ENCODE measurements around the gene S100A11. TPM values are rescaled to one million over a fixed set of nuclear protein-coding genes. Genes with fewer than 3 reads are reported as not detected.

S100A11 gene
- total RNA-seq, 1 donor from 2014 or later, result 22.9 TPM

GRCh38 chr1:151985768-151986167 is 51.0 kb downstream of the S100A11 start:
- DNase-seq (ENCODE audit: low read depth, low spot score), result no peak

DNA sequence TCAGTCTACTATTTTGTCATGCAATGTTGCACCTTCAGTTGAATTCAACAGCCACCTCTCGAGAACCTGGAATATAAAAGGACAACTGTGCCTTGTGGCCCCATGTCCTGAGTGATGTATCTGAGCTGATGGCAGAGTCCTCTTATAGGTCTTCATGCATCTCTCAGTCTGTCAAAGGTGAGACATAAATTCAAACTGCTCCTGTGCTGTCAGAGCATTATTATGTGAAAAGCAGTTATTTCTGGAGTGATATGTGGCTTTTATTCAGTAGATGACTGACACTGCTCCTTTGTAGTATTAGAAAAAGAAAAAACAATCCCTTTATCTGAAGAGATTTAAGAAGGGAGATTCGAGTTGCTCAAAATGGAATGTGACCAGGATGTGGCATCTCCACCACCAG is 51.5 kb downstream of the S100A11 start:
- no peak for DNase-seq (ENCODE audit: low read depth, low spot score)

DNA sequence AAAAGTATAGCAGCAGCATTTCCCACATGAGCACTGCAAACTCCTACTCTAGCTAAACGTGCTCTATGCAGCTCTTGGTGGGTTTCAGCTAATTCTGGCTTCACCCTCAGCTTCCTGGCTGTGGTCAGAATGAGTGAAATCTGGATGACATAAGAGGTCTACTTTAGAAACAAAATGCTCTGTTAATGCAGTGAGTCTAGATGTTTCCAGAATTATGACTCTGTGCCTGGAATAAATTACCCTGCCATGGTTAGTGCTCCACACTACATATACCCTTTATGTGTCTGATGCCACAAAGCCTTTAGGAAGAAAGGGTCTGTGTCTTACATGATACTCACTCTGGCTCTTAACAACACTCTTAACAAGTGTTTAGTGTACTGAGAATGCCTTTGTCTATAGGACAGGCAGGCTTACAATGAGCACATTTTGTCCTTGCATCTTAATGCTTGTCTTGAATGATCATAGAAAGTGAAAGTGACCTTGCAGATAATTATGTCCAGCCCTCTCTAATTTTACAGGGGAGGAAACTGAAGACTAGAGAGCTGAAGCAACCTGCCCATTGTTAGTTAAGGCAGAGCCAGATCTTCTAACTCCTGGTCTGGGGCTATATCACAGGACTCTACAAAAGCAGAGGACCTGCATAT is 52.4 kb downstream of the S100A11 start:
- DNase-seq (ENCODE audit: low read depth, low spot score), result no peak

Other genes starting within 250 kb of the S100A11 start
- gene TDRKH, start 246.5 kb downstream of the S100A11 start, total RNA-seq, result 8.2 and 11.8 TPM in 2 replicates
- gene LINGO4, start 231.6 kb downstream of the S100A11 start, total RNA-seq, result not detected in 2 replicates
- gene RORC, start 205.2 kb downstream of the S100A11 start, total RNA-seq, result not detected in 2 replicates
- 0.04 and 0.07 TPM in 2 replicates for gene C2CD4D, start 197.2 kb downstream of the S100A11 start, total RNA-seq
- gene THEM5, start 183.3 kb downstream of the S100A11 start, total RNA-seq, result not detected in 2 replicates
- gene THEM4, start 127.5 kb downstream of the S100A11 start, total RNA-seq, result 11.4 and 18.0 TPM in 2 replicates
- gene S100A10, start 43.1 kb downstream of the S100A11 start, total RNA-seq, result 144 and 182 TPM in 2 replicates
- gene TCHHL1, start 52.1 kb upstream of the S100A11 start, total RNA-seq, result not detected in 2 replicates
- under 0.01 TPM in 1 of 2 replicates, not detected in the other for gene TCHH, start 78.4 kb upstream of the S100A11 start, total RNA-seq
- not detected in 2 replicates for gene RPTN, start 122.2 kb upstream of the S100A11 start, total RNA-seq
- not detected in 2 replicates for gene HRNR, start 187.2 kb upstream of the S100A11 start, total RNA-seq